GM19099 (cell line): Measurements from ENCODE around the gene UBAC2.

Experiments
- POLR2A ChIP-seq: IDR thresholded peaks from 3 replicates; pipeline ENCODE4 v1.6.1; 2011; ENCODE audit warnings: low read depth; ENCODE audit not compliant: insufficient read length; ENCODE audit errors: extremely low read depth

The UBAC2 gene

GRCh38 chr13:99174533-99175100 lies 26.0 kb upstream of the UBAC2 start:
- TF ChIP-seq POLR2A, result no peak

- TF ChIP-seq POLR2A, result no peak
Observed at GRCh38 chr13:99176309-99177276, 24.1 kb upstream of the UBAC2 start.

- no peak for TF ChIP-seq POLR2A
Observed at GRCh38 chr13:99178636-99179035, 22.0 kb upstream of the UBAC2 start.

- no peak for TF ChIP-seq POLR2A
Observed at GRCh38 chr13:99179460-99179859, 21.2 kb upstream of the UBAC2 start.

- TF ChIP-seq POLR2A, result no peak
Observed at GRCh38 chr13:99182439-99182838, 18.2 kb upstream of the UBAC2 start.

GRCh38 chr13:99185606-99186005 lies 15.0 kb upstream of the UBAC2 start:
- TF ChIP-seq POLR2A, result no peak

GRCh38 chr13:99190147-99190985 lies 10.3 kb upstream of the UBAC2 start:
- TF ChIP-seq POLR2A, result no peak

- no peak for TF ChIP-seq POLR2A
Observed at GRCh38 chr13:99191336-99191899, 9.2 kb upstream of the UBAC2 start.

- TF ChIP-seq POLR2A, result no peak
Observed at GRCh38 chr13:99191900-99192399, 8.7 kb upstream of the UBAC2 start.

- TF ChIP-seq POLR2A, result no peak
Observed at GRCh38 chr13:99192480-99192879, 8.2 kb upstream of the UBAC2 start.

GRCh38 chr13:99193152-99193551 lies 7.5 kb upstream of the UBAC2 start:
- TF ChIP-seq POLR2A, result no peak

GRCh38 chr13:99196466-99197116 lies 4.1 kb upstream of the UBAC2 start:
- no peak for TF ChIP-seq POLR2A

- no peak for TF ChIP-seq POLR2A
Observed at GRCh38 chr13:99197117-99197651, 3.5 kb upstream of the UBAC2 start.
